Left hindlimb (tissue), 1 donor: ENCODE measurements around the gene SUSD6.

Experiments
- DNase-seq: peaks from one replicate; pipeline ENCODE4 v3.0.0-alpha.2; 2018

The SUSD6 gene

DNA sequence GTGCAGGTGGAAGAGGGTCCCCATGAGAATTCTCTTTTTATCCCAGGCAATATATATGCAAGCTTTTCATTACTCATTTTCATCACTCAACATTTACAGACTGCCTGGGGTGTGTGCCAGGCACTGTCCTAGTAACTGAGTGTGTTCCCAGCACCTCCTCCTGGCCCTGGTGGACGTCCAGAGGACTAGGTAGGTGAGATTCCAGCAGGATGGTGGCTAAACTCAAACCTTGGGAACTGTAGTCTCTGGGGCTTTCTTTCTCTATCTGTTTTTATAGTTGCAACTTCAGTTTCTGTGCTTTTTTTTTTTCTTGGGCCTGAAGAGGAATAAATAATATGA lies 63.8 kb downstream of the SUSD6 start:
- DNase-seq = no peak

GRCh38 chr14:69675877-69676416 lies 64.6 kb downstream of the SUSD6 start:
- no peak for DNase-seq

GRCh38 chr14:69676723-69677122 lies 65.3 kb downstream of the SUSD6 start:
- no peak for DNase-seq

GRCh38 chr14:69680297-69680696 lies 68.9 kb downstream of the SUSD6 start:
- no peak for DNase-seq

GRCh38 chr14:69682136-69682535 lies 70.7 kb downstream of the SUSD6 start:
- no peak for DNase-seq

DNA sequence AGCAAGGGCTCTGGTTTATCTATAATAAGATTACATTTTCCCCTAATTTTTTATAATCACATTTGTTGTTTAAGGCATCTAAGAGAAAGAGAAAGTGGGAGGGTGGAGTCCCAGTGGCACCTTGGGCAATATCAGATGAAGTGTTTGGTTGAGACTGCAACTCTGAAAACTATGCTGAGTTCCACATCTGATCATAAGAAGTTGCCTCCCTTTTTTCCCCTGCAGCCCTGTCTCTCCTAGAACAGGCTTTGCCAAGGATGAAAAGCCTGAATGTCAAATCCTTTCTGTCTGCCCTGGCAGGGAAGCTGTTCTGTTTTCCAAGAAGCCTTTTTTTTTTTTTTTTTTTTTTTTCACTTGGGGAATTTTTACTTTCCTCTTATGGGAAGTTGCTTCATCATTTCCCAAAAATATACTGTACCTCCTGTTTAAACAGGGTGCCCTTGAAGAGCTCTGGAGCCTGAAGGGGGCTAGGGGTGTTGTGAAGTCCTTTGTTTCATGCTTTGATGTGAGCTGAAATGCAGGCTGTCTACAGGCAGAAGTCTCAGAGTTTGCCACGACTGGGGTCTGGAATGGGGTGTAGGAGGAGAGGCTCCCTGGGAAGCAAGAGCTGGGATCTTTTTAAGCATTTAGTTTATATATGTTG lies 71.3 kb downstream of the SUSD6 start:
- DNase-seq = no peak

DNA sequence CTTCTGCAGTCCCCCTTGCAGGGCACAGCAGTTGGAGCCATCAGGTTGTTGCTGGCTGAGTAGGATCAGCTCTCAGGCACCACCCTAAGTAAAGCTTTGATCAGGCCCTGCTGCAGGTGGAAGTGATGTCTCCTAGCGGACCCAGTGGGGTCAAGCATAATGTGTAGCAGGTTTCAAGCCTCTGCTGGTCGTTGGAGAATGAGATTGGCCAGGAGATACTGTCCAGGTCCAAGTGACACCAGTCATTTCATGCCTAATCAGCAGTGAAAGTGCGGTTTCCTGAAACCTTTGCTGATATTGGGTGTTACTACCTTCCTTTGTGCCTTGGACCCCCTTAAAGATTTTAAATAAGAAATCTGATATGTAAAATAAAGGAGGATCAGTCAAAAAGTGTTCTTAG lies 72.6 kb downstream of the SUSD6 start:
- DNase-seq = no peak

- no peak for DNase-seq
Measured at GRCh38 chr14:69684461-69685217, 73.2 kb downstream of the SUSD6 start.

DNA sequence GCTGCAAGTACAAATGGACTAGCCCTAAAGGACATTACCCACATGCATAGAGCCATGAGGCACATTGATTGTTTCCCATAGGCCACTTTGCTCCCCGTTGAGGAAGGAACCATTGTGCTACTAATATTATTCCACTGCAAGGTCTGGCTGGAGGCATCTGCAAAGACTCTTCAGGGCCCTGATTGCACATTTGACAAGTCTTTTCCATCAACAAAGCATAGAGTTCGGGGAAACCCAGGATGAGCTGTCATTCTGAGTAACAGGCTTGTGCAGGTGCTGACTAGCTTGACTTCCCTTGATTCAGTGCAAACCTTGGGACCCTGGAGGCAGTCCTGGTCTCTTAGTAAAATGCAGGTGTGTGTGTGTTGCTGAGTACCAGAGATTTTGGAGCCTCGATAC lies 73.8 kb downstream of the SUSD6 start:
- no peak for DNase-seq

DNA sequence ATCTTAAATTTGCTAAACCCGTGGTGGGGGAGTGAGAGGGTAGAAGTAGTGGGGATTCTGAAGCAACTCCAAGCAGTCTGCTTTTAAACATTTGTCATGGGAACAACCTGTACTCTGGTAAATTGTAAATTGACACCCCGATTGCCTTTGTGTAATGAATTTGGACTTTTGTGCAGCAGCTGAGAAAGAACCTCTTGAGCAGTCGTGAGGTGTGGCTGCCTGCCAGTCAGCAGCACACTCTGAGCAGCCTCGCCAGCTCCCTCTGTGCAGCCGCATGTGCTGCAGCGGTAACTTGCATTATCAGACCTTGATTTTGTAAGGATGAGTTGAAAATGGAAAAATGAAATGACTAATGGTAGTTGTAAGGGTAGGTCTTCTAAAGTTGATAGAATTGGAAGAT lies 74.3 kb downstream of the SUSD6 start:
- peak; percentile 67 for DNase-seq

GRCh38 chr14:69687606-69688298 lies 76.4 kb downstream of the SUSD6 start:
- DNase-seq = no peak

- DNase-seq = no peak
Measured at GRCh38 chr14:69688299-69688649, 76.9 kb downstream of the SUSD6 start.

DNA sequence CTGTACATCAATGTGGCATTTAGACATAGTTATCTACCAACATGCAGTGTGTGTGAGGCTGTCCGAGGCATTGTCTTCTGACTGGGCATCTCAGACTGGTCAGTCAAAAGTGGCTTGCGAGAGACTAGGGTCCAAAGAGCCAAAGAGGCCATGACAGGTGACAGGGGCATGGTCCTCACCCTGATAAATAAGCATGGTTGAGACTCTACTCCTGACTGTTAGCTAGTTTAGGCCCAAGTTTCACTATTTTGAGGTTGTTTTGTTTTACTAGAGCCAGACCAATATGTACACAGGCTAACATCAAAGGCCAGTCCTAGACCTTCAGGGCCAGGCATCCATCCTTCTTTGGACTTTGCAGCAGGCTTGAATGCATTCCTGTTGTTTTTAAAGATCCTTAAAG lies 78.6 kb downstream of the SUSD6 start:
- no peak for DNase-seq

DNA sequence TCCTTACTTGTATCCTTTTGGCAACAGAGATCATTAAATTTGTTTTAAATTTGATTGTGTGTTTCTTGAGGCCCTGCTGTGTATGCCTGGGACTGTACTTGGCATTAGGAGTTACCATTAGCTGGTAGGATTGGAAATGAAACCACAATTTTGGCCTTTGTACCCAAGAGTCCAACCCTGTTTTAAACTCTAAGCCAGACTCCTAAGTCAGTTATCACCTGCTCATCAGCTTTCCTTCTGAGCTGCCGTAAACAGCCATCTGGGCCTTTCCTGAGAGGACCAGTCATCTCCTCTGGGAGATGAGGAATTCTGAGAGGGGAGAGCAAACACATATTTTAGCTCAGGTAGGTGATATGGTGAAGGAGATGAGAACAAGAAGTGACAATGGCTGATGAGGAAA lies 81.2 kb downstream of the SUSD6 start:
- DNase-seq = no peak

GRCh38 chr14:69693145-69693544 lies 81.7 kb downstream of the SUSD6 start:
- no peak for DNase-seq

- DNase-seq = no peak
Measured at GRCh38 chr14:69693801-69694729, 82.7 kb downstream of the SUSD6 start.

GRCh38 chr14:69694730-69695281 lies 83.4 kb downstream of the SUSD6 start:
- no peak for DNase-seq

GRCh38 chr14:69695322-69696203 lies 84.2 kb downstream of the SUSD6 start:
- DNase-seq = no peak

- DNase-seq = no peak
Measured at GRCh38 chr14:69696204-69696527, 84.8 kb downstream of the SUSD6 start.

DNA sequence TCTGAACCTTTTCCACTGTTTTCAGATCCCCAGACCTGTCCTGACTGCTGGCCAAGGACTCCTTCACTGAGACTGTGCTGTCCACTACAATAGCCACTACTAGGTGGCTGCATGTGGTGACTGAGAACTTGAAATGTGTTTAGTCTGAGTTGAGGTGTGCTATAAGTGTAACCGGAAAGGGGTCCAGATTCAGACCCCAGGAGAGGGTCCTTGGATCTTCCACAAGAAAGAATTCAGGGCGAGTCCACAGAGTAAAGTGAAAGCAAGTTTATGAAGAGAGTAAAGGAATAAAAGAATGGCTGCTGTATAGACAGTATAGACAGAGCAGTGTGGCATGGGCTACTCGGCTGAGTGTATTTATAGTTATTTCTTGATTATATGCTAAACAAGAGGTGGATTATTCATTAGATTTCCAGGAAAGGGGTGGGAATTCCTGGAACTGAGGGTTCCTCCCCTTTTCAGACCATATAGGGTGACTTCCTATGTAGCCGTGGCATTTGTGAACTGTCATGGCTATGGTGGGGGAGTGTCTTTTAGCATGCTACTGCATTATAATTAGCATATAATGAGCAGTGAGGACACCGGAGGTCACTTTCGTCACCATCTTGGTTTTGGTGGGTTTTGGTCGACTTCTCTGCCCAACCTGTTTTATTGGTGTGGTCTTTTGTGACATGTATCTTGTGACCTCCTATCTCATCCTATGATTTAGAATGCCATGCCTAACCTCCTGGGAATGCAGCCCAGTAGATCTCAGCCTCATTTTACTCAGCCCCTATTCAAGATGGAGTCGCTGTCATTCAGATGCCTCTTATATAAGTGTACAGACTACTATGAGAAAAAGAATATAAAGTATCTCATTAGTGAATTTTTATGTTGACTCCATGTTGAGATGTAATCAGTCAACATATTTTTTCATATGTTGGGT lies 85.5 kb downstream of the SUSD6 start:
- DNase-seq = peak; percentile 40

DNA sequence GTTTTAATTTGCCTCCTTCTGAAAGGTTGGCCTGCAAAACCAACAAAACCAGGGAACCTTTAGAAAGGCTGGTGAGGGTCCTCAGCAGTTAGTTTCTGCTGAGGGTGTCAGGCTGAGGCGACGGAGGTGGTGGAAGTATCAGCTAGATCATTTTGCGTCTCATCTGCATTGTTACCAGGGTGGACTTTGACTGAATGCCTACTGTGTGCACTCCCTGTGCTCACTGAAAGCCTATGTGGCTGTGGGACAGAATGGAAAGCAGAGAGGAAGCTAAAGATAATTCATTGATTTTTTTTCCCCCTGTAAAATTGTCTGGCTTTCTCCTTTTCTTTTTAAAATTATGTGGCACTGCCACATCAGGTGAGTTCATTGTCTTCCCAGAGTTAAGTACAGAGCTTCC lies 87.2 kb downstream of the SUSD6 start:
- DNase-seq = no peak
